Tibial artery (tissue), 4 donors: ENCODE results near the gene MBD3L5.
"Not testable (repeated sequence)": the region's sequence is repeated elsewhere in the genome, so short reads cannot be mapped to it uniquely, and the experiment has no call there.

ENCODE experiments used
- DNase-seq, 2 donors: peaks; one replicate each; pipeline ENCODE4 v3.0.0-alpha.2; 2019
- H3K27ac ChIP-seq, 2 donors: fragments of 200-600 bp; sonication (generic) in 1 of 2; 1 replicate in 1 of 2; 2 replicates in 1 of 2; pipeline ENCODE4 v1.5.1; 2018 to 2019; ENCODE audit warnings: mild to moderate bottlenecking in 1 of 2
- H3K27me3 ChIP-seq, 2 donors: fragments of 200-600 bp; sonication (generic) in 1 of 2; one replicate each; pipeline versions ENCODE4 v1.5.1 to v1.6.0; 2016 to 2019
- H3K36me3 ChIP-seq, 3 donors: fragments of 200-600 bp; sonication (generic) in 2 of 3; one replicate each; pipeline ENCODE4 v1.5.1; 2016 to 2019; ENCODE audit warnings: mild to moderate bottlenecking in 2 of 3
- H3K4me1 ChIP-seq, 4 donors: fragments of 200-600 bp; sonication (generic) in 2 of 4; 1 replicate in 3 of 4; 2 replicates in 1 of 4; pipeline ENCODE4 v1.5.1; 2016 to 2019
- H3K4me3 ChIP-seq, 2 donors: fragments of 200-600 bp; sonication (generic) in 1 of 2; 1 replicate in 1 of 2; 2 replicates in 1 of 2; pipeline ENCODE4 v1.5.1; 2018 to 2019; ENCODE audit warnings: mild to moderate bottlenecking in 2 of 2
- H3K9me3 ChIP-seq, 3 donors: fragments of 200-600 bp; sonication (generic) in 1 of 3; one replicate each; pipeline ENCODE4 v1.5.1; 2016 to 2019
- CTCF ChIP-seq, 2 experiments: fragments of 200-600 bp in 1 of 2; fragments of 450-650 bp in 1 of 2; IDR thresholded peaks; one replicate each; pipeline ENCODE4 v1.5.1; 2017 to 2019; ENCODE audit warnings: antibody characterized with exemption in 2 of 2, mild to moderate bottlenecking in 1 of 2, moderate library complexity in 1 of 2
- intact Hi-C: fragments of 100-400 bp; cut with DNase I; formaldehyde crosslinking; loops from one replicate; pipeline ENCODE4 v1.15.0; 2023; ENCODE audit warnings: low total_unique reads

The MBD3L5 gene

GRCh38 chr19:7006135-7006704, 24.2 kb upstream of the MBD3L5 start:
- Histone ChIP-seq H3K4me1 (no peaks in the 10 kb centered on the region), H3K9me3 (no peaks in the 10 kb centered on the region), H3K36me3 (no peaks in the 10 kb centered on the region), H3K27ac (no peak overlapping the region), H3K27me3 (no peaks in the 10 kb centered on the region), H3K4me3 (no peak overlapping the region)
- no peak for TF ChIP-seq CTCF (IDR thresholded peaks at IDR 0.05)
- no peak for DNase-seq
- intact Hi-C loops = no loop called here

- Histone ChIP-seq H3K36me3 (no peaks in the 10 kb centered on the region), H3K27me3 (no peaks in the 10 kb centered on the region), H3K4me1 (no peaks in the 10 kb centered on the region), H3K27ac (no peak overlapping the region), H3K4me3 (no peak overlapping the region), H3K9me3 (no peaks in the 10 kb centered on the region)
- DNase-seq = no peak
- intact Hi-C loops = no loop called here
- TF ChIP-seq CTCF (IDR thresholded peaks at IDR 0.05) = no peak
Measured at GRCh38 chr19:7007859-7008258, 22.5 kb upstream of the MBD3L5 start.

GRCh38 chr19:7010722-7011593, 19.4 kb upstream of the MBD3L5 start:
- H3K9me3 ChIP-seq = no peaks in the 10 kb centered on the region
- H3K4me3 ChIP-seq = no peak overlapping the region
- H3K36me3 ChIP-seq = no peaks in the 10 kb centered on the region
- no peak overlapping the region for H3K27ac ChIP-seq
- no peak for DNase-seq
- no peak for TF ChIP-seq CTCF (IDR thresholded peaks at IDR 0.05)
- intact Hi-C loops = no loop called here
- no peaks in the 10 kb centered on the region for H3K4me1 ChIP-seq
- no peaks in the 10 kb centered on the region for H3K27me3 ChIP-seq

- Histone ChIP-seq H3K4me3 (no peak overlapping the region), H3K27ac (no peak overlapping the region)
- intact Hi-C loops = no loop called here
Measured at GRCh38 chr19:7013678-7014077, 16.7 kb upstream of the MBD3L5 start.

GRCh38 chr19:7018828-7019227, 11.6 kb upstream of the MBD3L5 start:
- TF ChIP-seq CTCF (IDR thresholded peaks at IDR 0.05) = no peak
- H3K9me3 ChIP-seq = no peaks in the 10 kb centered on the region
- intact Hi-C loops = no loop called here
- no peaks in the 10 kb centered on the region for H3K4me1 ChIP-seq
- H3K27ac ChIP-seq = no peak overlapping the region
- no peak for DNase-seq
- H3K27me3 ChIP-seq = no peaks in the 10 kb centered on the region
- H3K36me3 ChIP-seq = no peaks in the 10 kb centered on the region
- no peak overlapping the region for H3K4me3 ChIP-seq

More at GRCh38 chr19:7013678-7014077, 16.7 kb upstream of the MBD3L5 start:
- H3K4me1 ChIP-seq = no peaks in the 10 kb centered on the region
- H3K36me3 ChIP-seq = no peaks in the 10 kb centered on the region
- no peaks in the 10 kb centered on the region for H3K27me3 ChIP-seq
- DNase-seq = no peak
- no peaks in the 10 kb centered on the region for H3K9me3 ChIP-seq
- no peak for TF ChIP-seq CTCF (IDR thresholded peaks at IDR 0.05)

- H3K4me3 ChIP-seq, H3K36me3 ChIP-seq, H3K9me3 ChIP-seq, DNase-seq, H3K27me3 ChIP-seq, H3K4me1 ChIP-seq, H3K27ac ChIP-seq, intact Hi-C loops: not testable (repeated sequence)
Measured at GRCh38 chr19:7021331-7021730, 9.0 kb upstream of the MBD3L5 start, which contains the start of gene MBD3L2B. Gene MBD3L2B (minus strand): TSS chr19:7021431. CDS start chr19:7021397, 34 bp downstream.

- H3K36me3 ChIP-seq, DNase-seq, H3K4me1 ChIP-seq, H3K27ac ChIP-seq, intact Hi-C loops, H3K4me3 ChIP-seq, H3K27me3 ChIP-seq, H3K9me3 ChIP-seq: not testable (repeated sequence)
Measured at GRCh38 chr19:7028790-7029189, 1.6 kb upstream of the MBD3L5 start.

- H3K4me1 ChIP-seq, H3K4me3 ChIP-seq, H3K27ac ChIP-seq, intact Hi-C loops, H3K27me3 ChIP-seq, H3K9me3 ChIP-seq, H3K36me3 ChIP-seq, DNase-seq: not testable (repeated sequence)
Measured at GRCh38 chr19:7040079-7040478, 9.7 kb downstream of the MBD3L5 start, which contains the start of gene MBD3L4. Gene MBD3L4 (minus strand): TSS chr19:7040179. CDS start chr19:7040144, 35 bp downstream.

GRCh38 chr19:7041563-7041962, 11.2 kb downstream of the MBD3L5 start:
- DNase-seq, intact Hi-C loops, H3K9me3 ChIP-seq, H3K27ac ChIP-seq, H3K4me1 ChIP-seq, H3K36me3 ChIP-seq, H3K27me3 ChIP-seq, H3K4me3 ChIP-seq: not testable (repeated sequence)
